Stimulated activated memory B cell treated with anti-CD40 and anti-IgM and Interleukin-4, amounts not matched to agents 10 μg/mL and 1 μg/mL and 100 μg/mL, for 72 hours (primary cell): ENCODE data around the gene LRTM2.

Experiments used
- ATAC-seq: fragments of 150-1000 bp; cut with Tn5 transposase; 2 replicates; pipeline ENCODE4 v1.10.0; 2021
- H3K27ac Mint-ChIP-seq: one replicate; pipeline ENCODE4 v1.8.0; 2022; ENCODE audit warnings: mild to moderate bottlenecking, mixed read lengths
- H3K27me3 Mint-ChIP-seq: one replicate; pipeline ENCODE4 v1.8.0; 2022; ENCODE audit warnings: mixed read lengths
- H3K36me3 Mint-ChIP-seq: one replicate; pipeline ENCODE4 v1.8.0; 2022; ENCODE audit warnings: mixed read lengths
- H3K4me1 Mint-ChIP-seq: one replicate; pipeline ENCODE4 v1.8.0; 2022; ENCODE audit warnings: mixed read lengths
- H3K4me3 Mint-ChIP-seq: one replicate; pipeline ENCODE4 v1.8.0; 2022; ENCODE audit warnings: mild to moderate bottlenecking, moderate library complexity, mixed read lengths
- H3K9me3 Mint-ChIP-seq: one replicate; pipeline ENCODE4 v1.8.0; 2022; ENCODE audit warnings: mixed read lengths

Gene LRTM2

GRCh38 chr12:1870998-1871917, 50.9 kb downstream of the LRTM2 start:
- H3K4me3 Mint-ChIP-seq = no peak overlapping the region
- ATAC-seq = no peak
- no peaks in the 10 kb centered on the region for H3K4me1 Mint-ChIP-seq
- peaks cover 32% of the 10 kb centered on the region for H3K27me3 Mint-ChIP-seq
- H3K9me3 Mint-ChIP-seq = peaks cover 17% of the 10 kb centered on the region
- no peak overlapping the region for H3K27ac Mint-ChIP-seq
- no peaks in the 10 kb centered on the region for H3K36me3 Mint-ChIP-seq

- no peak for ATAC-seq
- no peak overlapping the region for H3K27ac Mint-ChIP-seq
- no peak overlapping the region for H3K4me3 Mint-ChIP-seq
- peaks cover 34% of the 10 kb centered on the region for H3K27me3 Mint-ChIP-seq
- peaks cover 17% of the 10 kb centered on the region for H3K9me3 Mint-ChIP-seq
- H3K4me1 Mint-ChIP-seq = no peaks in the 10 kb centered on the region
- no peaks in the 10 kb centered on the region for H3K36me3 Mint-ChIP-seq
Measured at GRCh38 chr12:1872001-1872400, 51.6 kb downstream of the LRTM2 start.

GRCh38 chr12:1872448-1872847, 52.1 kb downstream of the LRTM2 start:
- Mint-ChIP-seq H3K36me3 (no peaks in the 10 kb centered on the region), H3K4me1 (no peaks in the 10 kb centered on the region), H3K27ac (no peak overlapping the region), H3K4me3 (no peak overlapping the region), H3K9me3 (peaks cover 17% of the 10 kb centered on the region), H3K27me3 (peaks cover 32% of the 10 kb centered on the region)
- no peak for ATAC-seq

- peaks cover 21% of the 10 kb centered on the region for H3K27me3 Mint-ChIP-seq
- no peaks in the 10 kb centered on the region for H3K36me3 Mint-ChIP-seq
- no peak overlapping the region for H3K4me3 Mint-ChIP-seq
- no peak for ATAC-seq
- H3K9me3 Mint-ChIP-seq = peaks cover 11% of the 10 kb centered on the region
- no peak overlapping the region for H3K27ac Mint-ChIP-seq
- H3K4me1 Mint-ChIP-seq = no peaks in the 10 kb centered on the region
Measured at GRCh38 chr12:1873531-1874510, 53.5 kb downstream of the LRTM2 start.

GRCh38 chr12:1875608-1876007, 55.2 kb downstream of the LRTM2 start:
- no peak overlapping the region for H3K27ac Mint-ChIP-seq

GRCh38 chr12:1876086-1876485, 55.7 kb downstream of the LRTM2 start:
- Mint-ChIP-seq H3K4me1 (no peaks in the 10 kb centered on the region), H3K36me3 (no peaks in the 10 kb centered on the region), H3K27ac (no peak overlapping the region), H3K9me3 (peaks cover 5% of the 10 kb centered on the region), H3K4me3 (no peak overlapping the region), H3K27me3 (peaks cover 10% of the 10 kb centered on the region)
- no peak for ATAC-seq

More at GRCh38 chr12:1875608-1876007, 55.2 kb downstream of the LRTM2 start:
- Mint-ChIP-seq H3K4me3 (no peak overlapping the region), H3K36me3 (no peaks in the 10 kb centered on the region), H3K9me3 (peaks cover 7% of the 10 kb centered on the region), H3K4me1 (no peaks in the 10 kb centered on the region), H3K27me3 (peaks cover 10% of the 10 kb centered on the region)
- ATAC-seq = no peak

GRCh38 chr12:1877169-1877878, 57.0 kb downstream of the LRTM2 start:
- no peak overlapping the region for H3K4me3 Mint-ChIP-seq
- no peaks in the 10 kb centered on the region for H3K9me3 Mint-ChIP-seq
- H3K27ac Mint-ChIP-seq = no peak overlapping the region
- H3K4me1 Mint-ChIP-seq = no peaks in the 10 kb centered on the region
- H3K36me3 Mint-ChIP-seq = no peaks in the 10 kb centered on the region
- peak; percentile 26 for ATAC-seq
- peaks cover 10% of the 10 kb centered on the region for H3K27me3 Mint-ChIP-seq

- Mint-ChIP-seq H3K27ac (no peak overlapping the region), H3K4me1 (no peaks in the 10 kb centered on the region), H3K36me3 (no peaks in the 10 kb centered on the region), H3K4me3 (no peak overlapping the region), H3K27me3 (peaks cover 15% of the 10 kb centered on the region), H3K9me3 (no peaks in the 10 kb centered on the region)
- ATAC-seq = no peak
Measured at GRCh38 chr12:1878214-1878613, 57.8 kb downstream of the LRTM2 start.

- H3K27me3 Mint-ChIP-seq = peaks cover 20% of the 10 kb centered on the region
- H3K27ac Mint-ChIP-seq = no peak overlapping the region
- no peak for ATAC-seq
- no peak overlapping the region for H3K4me3 Mint-ChIP-seq
- no peaks in the 10 kb centered on the region for H3K9me3 Mint-ChIP-seq
- no peaks in the 10 kb centered on the region for H3K4me1 Mint-ChIP-seq
- H3K36me3 Mint-ChIP-seq = no peaks in the 10 kb centered on the region
Measured at GRCh38 chr12:1878695-1879094, 58.3 kb downstream of the LRTM2 start.

- no peaks in the 10 kb centered on the region for H3K9me3 Mint-ChIP-seq
- peaks cover 23% of the 10 kb centered on the region for H3K27me3 Mint-ChIP-seq
- no peaks in the 10 kb centered on the region for H3K4me1 Mint-ChIP-seq
- H3K27ac Mint-ChIP-seq = no peak overlapping the region
- ATAC-seq = no peak
- H3K4me3 Mint-ChIP-seq = no peak overlapping the region
- H3K36me3 Mint-ChIP-seq = no peaks in the 10 kb centered on the region
Measured at GRCh38 chr12:1879633-1880032, 59.3 kb downstream of the LRTM2 start.

- Mint-ChIP-seq H3K36me3 (no peaks in the 10 kb centered on the region), H3K4me3 (no peak overlapping the region), H3K9me3 (no peaks in the 10 kb centered on the region), H3K27ac (no peak overlapping the region), H3K27me3 (peaks cover 23% of the 10 kb centered on the region), H3K4me1 (no peaks in the 10 kb centered on the region)
- ATAC-seq = no peak
Measured at GRCh38 chr12:1880153-1880845, 59.9 kb downstream of the LRTM2 start.

- H3K4me3 Mint-ChIP-seq = no peak overlapping the region
- no peak overlapping the region for H3K27ac Mint-ChIP-seq
- no peaks in the 10 kb centered on the region for H3K4me1 Mint-ChIP-seq
- ATAC-seq = no peak
- no peaks in the 10 kb centered on the region for H3K9me3 Mint-ChIP-seq
- no peaks in the 10 kb centered on the region for H3K36me3 Mint-ChIP-seq
- H3K27me3 Mint-ChIP-seq = peaks cover 23% of the 10 kb centered on the region
Measured at GRCh38 chr12:1880876-1881275, 60.5 kb downstream of the LRTM2 start.

- no peak overlapping the region for H3K4me3 Mint-ChIP-seq
- H3K36me3 Mint-ChIP-seq = no peaks in the 10 kb centered on the region
- H3K27ac Mint-ChIP-seq = no peak overlapping the region
- no peak for ATAC-seq
- no peaks in the 10 kb centered on the region for H3K4me1 Mint-ChIP-seq
- H3K27me3 Mint-ChIP-seq = peaks cover 26% of the 10 kb centered on the region
- H3K9me3 Mint-ChIP-seq = no peaks in the 10 kb centered on the region
Measured at GRCh38 chr12:1881301-1881700, 60.9 kb downstream of the LRTM2 start.

GRCh38 chr12:1881936-1882335, 61.6 kb downstream of the LRTM2 start:
- Mint-ChIP-seq H3K4me3 (no peak overlapping the region), H3K4me1 (no peaks in the 10 kb centered on the region), H3K9me3 (no peaks in the 10 kb centered on the region), H3K27ac (no peak overlapping the region), H3K27me3 (peaks cover 26% of the 10 kb centered on the region), H3K36me3 (no peaks in the 10 kb centered on the region)
- no peak for ATAC-seq
